OCI-M2 (cell line): Measurements from ENCODE around the gene CMTM6.
"Not testable (repeated sequence)": the region's sequence is repeated elsewhere in the genome, so short reads cannot be mapped to it uniquely, and the experiment has no call there.

Source experiments
- DNase-seq: peaks from one replicate; lab custom pipeline; 2025; ENCODE audit not compliant: unreplicated experiment; lab: John Stamatoyannopoulos, UW

The CMTM6 gene

GRCh38 chr3:32500231-32500630 is 2.4 kb downstream of the CMTM6 start:
- DNase-seq, result no peak

DNA sequence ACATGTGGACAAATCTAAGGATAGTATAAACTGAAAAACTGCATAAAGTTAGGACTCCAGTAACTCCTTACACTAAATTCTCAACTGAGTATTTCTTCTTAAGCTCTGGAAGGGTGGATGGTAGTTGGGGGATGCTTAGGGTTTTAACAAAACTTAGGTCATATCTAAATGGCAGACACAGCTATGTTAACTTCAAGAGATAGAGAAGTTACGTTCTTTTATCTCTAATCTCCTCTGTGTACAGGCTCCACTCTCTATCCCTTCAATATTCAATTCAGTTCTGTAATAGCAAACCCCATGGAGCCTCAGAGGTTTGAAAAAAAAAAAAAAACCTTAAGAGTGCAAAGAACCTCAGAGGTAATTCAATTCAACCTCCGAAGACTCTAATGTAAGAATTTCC is 3.1 kb downstream of the CMTM6 start:
- DNase-seq, result no peak

- no peak for DNase-seq
Observed at GRCh38 chr3:32498992-32499391, 3.7 kb downstream of the CMTM6 start.

DNA sequence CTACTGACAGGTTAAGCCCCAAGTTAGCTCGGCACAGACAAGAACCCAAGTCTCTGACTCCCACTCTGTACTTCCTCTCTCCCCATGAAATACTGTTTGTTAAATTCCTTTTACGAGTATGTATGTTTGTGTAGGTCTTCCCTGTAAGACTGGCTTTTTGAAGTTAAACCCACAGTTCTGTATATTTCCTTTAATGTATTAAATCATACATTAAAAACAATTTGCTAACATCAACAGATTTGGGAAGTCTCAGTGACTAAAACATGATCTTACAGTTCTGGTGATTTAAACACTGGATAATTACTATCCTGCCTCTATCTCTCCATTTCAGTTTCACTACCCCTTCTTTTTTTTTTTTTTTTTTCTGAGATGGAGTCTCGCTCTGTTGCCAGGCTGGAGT is 4.4 kb downstream of the CMTM6 start:
- DNase-seq, result no peak

- DNase-seq, result no peak
Observed at GRCh38 chr3:32495609-32496008, 7.0 kb downstream of the CMTM6 start.

GRCh38 chr3:32495085-32495484 is 7.6 kb downstream of the CMTM6 start:
- DNase-seq, result no peak

DNA sequence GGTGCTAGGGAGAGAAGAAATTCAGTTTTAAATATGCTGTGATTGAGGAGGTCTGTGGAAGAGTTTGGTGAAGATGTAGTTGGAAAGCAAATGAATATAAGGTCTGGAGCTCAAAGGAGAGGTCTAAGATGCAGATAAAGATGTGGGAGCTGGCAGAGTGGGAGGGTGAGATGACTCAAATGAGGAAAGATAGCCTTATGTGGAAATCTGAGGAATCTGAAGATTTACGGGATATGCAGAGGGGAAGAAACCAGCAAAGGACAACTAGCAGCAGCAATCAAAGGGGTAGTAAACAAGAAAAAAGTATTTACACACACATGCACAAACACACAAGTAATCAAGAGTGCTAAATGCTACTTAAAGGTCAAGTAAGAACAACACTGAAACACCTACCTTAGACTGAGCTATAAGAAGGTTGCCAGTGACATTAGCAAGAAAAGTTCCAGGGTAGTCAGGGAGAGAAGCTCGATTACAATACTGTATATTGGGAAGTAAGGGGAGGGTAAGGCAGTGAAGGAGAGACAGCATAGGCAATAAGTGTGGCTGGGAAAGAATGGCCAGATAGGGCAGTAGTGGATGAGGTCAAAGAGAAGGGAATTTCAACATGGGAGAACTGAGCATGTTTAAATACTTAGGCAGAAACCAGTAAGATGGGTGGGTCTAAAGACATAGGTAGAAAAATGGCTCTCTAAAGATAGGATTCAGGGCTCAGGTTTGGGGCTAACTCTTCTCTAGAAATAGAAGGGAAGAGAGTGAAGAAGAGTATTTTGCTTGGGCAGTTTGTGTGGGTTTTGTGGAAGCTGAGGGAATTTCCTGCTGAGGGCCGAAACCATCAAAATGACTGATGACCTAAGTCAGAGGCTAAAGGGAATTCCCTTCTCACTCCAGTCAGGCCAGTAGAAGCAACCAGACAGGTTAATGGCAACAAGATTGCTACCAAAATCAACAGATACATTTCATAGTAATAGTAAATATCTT is 8.9 kb downstream of the CMTM6 start:
- DNase-seq, result no peak

DNA sequence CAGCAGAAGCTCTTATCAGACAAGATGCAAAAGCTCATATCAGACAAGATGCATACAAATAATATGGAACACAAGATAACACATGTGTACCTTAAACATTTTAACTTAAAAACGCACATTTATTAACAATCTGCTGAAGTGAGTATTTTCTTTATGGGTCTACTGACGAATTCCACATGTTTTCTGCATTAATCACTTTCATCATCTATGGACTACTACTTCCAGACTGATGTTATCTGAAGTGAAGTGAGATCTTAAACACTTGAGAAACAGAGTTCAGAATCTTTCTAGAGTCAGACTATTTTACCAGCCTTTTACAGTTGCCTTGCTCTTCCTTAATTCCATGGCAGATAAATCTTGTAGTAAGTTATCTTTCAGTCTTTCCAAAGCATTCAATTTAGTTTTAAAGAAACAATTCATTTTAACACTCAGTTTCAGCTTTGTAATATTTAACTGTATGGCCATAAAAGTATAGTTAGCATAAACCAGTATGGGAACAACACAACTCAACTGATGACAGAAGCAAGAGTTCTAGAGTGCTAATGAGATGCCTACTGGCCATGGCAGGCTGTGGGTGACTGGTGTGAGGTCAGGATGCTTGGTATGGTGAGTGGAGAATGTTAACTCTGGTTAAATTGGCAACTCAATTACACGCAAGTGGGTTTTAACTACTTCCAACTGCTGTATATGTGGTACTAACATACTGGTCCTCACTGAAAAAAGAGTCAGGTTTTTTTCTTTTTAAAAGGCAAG is 9.8 kb downstream of the CMTM6 start:
- DNase-seq, result no peak

DNA sequence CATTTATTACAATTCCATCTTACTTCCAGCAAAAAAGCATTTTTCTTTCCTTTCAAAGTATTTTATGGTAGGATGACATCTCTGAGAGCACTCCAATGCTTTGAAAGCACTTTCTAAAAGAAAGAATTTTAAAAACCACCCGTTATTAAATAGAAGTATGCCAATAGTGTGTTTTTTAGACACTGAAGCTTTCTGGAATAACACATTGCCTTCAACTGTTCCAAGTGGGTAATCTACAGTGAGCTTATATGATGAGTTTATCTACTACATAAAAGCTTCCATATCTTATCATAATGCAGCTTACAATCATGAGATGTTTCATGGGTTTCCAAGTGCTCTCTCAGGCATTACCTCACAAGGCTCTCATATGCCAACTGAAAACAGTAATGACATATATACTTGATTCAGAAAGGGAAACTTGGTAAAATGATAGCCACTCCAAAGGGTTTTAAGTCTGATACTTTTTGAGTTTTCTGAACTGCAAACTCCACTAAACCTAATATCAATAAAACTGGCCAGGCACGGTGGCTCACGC is 14.1 kb downstream of the CMTM6 start:
- DNase-seq, result no peak

GRCh38 chr3:32487781-32488473 is 14.7 kb downstream of the CMTM6 start:
- no peak for DNase-seq

- no peak for DNase-seq
Observed at GRCh38 chr3:32484436-32484835, 18.2 kb downstream of the CMTM6 start.

GRCh38 chr3:32483772-32484171 is 18.9 kb downstream of the CMTM6 start:
- DNase-seq, result no peak

DNA sequence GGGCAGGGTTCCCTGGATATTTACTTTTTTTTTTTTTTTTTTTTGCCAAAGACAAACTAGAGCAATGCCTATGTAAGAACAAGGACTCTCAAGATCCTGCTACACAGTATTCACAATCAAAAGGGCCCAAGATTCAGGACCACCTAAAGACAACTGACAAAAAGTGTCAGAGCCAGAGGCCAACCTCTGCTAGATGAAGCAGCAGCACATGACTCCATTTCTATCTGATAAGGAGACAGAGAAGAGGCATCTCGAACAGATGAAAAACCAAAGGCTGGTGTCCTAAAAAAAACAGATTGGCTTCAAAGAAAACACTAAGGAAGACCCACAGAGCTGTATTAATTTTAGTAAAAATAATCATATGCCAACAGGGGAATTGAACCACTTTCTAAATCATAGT is 20.0 kb downstream of the CMTM6 start:
- DNase-seq, result no peak

- no peak for DNase-seq
Observed at GRCh38 chr3:32481791-32482631, 20.6 kb downstream of the CMTM6 start.

DNA sequence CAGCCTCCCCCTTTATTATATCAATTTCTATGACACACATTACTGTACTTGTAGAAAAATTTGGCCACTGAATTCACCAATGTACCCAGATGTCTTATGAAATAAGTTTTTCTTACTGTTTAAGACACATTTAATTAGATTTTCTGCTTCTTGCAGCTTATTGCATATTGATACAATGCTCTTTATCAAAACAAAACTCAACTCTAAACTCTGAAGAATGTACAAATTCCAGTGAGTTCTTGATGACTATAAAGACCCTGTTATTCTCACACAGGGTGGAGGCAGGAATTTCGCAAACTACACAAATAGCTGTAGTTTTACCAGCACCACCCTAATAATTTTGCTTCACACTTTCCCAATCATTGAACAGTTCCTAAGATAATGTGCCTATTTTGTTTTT is 22.0 kb downstream of the CMTM6 start:
- DNase-seq, result no peak

- DNase-seq, result no peak
Observed at GRCh38 chr3:32474201-32474600, 28.5 kb downstream of the CMTM6 start.

GRCh38 chr3:32472151-32472550 is 30.5 kb downstream of the CMTM6 start:
- not testable (repeated sequence) for DNase-seq

DNA sequence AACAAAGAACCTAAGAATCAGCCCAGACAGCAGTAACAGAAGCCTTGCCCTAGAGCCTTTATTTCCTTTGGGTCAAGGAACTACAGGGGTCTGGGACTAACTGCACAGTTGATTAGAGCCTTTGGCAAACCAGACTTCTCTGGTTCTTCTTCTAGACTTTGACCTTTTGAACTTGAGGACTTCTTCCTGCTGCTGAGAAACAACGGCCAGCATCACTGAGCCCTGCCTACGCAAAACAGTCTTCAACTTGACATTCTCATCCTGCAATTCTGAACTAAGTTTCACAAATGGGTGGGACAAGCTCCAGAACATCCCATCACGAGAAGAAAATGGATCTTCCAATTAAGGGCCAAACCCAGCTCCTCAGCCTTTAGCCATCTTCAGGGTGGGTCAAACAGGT is 31.4 kb downstream of the CMTM6 start:
- DNase-seq, result no peak

- no peak for DNase-seq
Observed at GRCh38 chr3:32470362-32470761, 32.3 kb downstream of the CMTM6 start.

DNA sequence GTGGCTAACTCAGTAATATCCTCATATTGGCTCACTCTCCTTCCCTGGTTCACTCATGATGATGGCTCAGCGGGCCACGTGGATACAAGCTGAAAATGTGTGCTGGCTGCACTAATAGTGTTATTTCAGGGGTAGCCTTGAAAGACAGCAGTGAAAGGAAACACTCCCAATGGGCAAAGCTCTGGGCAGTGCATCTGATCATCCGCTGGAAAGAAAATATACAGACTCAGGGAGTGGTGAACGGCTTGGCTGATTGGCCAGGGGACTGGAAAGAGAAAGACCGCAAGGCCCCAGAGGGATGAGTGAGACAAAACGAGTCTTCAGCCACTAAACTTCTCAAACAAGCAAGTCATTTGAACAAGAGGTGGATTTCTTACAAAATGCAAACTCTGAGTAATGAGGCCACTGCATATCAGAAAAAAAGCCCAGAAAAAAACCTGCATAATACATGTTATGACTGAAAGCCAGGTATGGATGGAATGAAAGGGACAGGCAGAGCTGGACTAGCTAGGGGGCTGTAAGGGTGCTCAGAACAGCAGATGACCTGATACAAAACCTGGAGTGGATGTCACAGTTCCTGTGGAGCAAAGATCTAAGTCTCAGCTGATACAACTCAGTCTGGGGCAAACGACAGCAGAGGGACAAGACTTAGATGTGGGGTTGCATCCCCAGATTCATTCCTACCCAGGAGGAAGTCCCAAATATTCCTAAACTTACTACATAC is 33.3 kb downstream of the CMTM6 start:
- no peak for DNase-seq
